H9 (cell line): ENCODE measurements around the gene SCN8A. TPM values are rescaled to one million over a fixed set of nuclear protein-coding genes. Genes with fewer than 3 reads are reported as not detected.

Experiments
- DNase-seq: peaks from one replicate; pipeline ENCODE4 v3.0.0-alpha.2; 2017
- H2AFZ ChIP-seq: one replicate; pipeline ENCODE4 v1.6.1; 2013; ENCODE audit warnings: mild to moderate bottlenecking, low read length, control low read depth, moderate library complexity
- H2AK5ac ChIP-seq: 2 replicates; pipeline ENCODE4 v1.6.1; 2013; ENCODE audit warnings: low read length, control low read depth, mixed read lengths; ENCODE audit not compliant: insufficient read length
- H2BK120ac ChIP-seq: one replicate; pipeline ENCODE4 v1.6.1; 2013; ENCODE audit warnings: low read depth, mild to moderate bottlenecking, low read length, control low read depth, inconsistent platforms; ENCODE audit not compliant: poor library complexity, severe bottlenecking
- H2BK12ac ChIP-seq: 2 replicates; pipeline ENCODE4 v1.6.1; 2013; ENCODE audit warnings: low read length, control low read depth, mixed read lengths, low read depth; ENCODE audit not compliant: insufficient read length
- H2BK15ac ChIP-seq: 2 replicates; pipeline ENCODE4 v1.6.1; 2013; ENCODE audit warnings: low read depth, low read length, control low read depth
- H2BK20ac ChIP-seq: one replicate; pipeline ENCODE4 v1.6.1; 2013; ENCODE audit warnings: low read depth, mild to moderate bottlenecking, low read length, control low read depth, inconsistent platforms; ENCODE audit not compliant: poor library complexity, severe bottlenecking
- H2BK5ac ChIP-seq: 2 replicates; pipeline ENCODE4 v1.6.1; 2013; ENCODE audit warnings: low read length, control low read depth, mixed read lengths; ENCODE audit not compliant: insufficient read length
- H3K14ac ChIP-seq: 2 replicates; pipeline ENCODE4 v1.6.1; 2013; ENCODE audit warnings: low read length, control low read depth; ENCODE audit not compliant: insufficient read depth
- H3K18ac ChIP-seq: 2 replicates; pipeline ENCODE4 v1.6.1; 2013; ENCODE audit warnings: low read depth, mild to moderate bottlenecking, mixed read lengths, low read length, control low read depth; ENCODE audit not compliant: insufficient read length
- H3K23ac ChIP-seq: 2 replicates; pipeline ENCODE4 v1.6.1; 2013; ENCODE audit warnings: low read length, control low read depth, mixed read lengths, low read depth; ENCODE audit not compliant: insufficient read length
- H3K23me2 ChIP-seq: 2 replicates; pipeline ENCODE4 v1.6.1; 2013; ENCODE audit warnings: low read depth, mild to moderate bottlenecking, mixed read lengths, low read length, control low read depth; ENCODE audit not compliant: insufficient read length, poor library complexity, severe bottlenecking
- H3K27ac ChIP-seq: 2 replicates; pipeline ENCODE4 v1.5.1; 2013; ENCODE audit warnings: low read length, control low read depth, mixed read lengths, low read depth; ENCODE audit not compliant: insufficient read length
- H3K27me3 ChIP-seq: 2 replicates; pipeline ENCODE4 v1.6.1; 2013; ENCODE audit warnings: low read length, control low read depth, inconsistent platforms; ENCODE audit not compliant: insufficient read depth
- H3K4ac ChIP-seq: 2 replicates; pipeline ENCODE4 v1.6.1; 2013; ENCODE audit warnings: low read depth, mild to moderate bottlenecking, control low read depth, inconsistent platforms, low read length, moderate library complexity
- H3K4me1 ChIP-seq: 2 replicates; pipeline ENCODE4 v1.6.1; 2013; ENCODE audit warnings: low read length, control low read depth, inconsistent platforms; ENCODE audit not compliant: insufficient read depth
- H3K4me2 ChIP-seq: 2 replicates; pipeline ENCODE4 v1.6.1; 2013; ENCODE audit warnings: low read length, control low read depth, mixed read lengths; ENCODE audit not compliant: insufficient read length, insufficient read depth
- H3K56ac ChIP-seq: 2 replicates; pipeline ENCODE4 v1.6.1; 2013; ENCODE audit warnings: low read depth, mild to moderate bottlenecking, mixed read lengths, low read length, control low read depth; ENCODE audit not compliant: insufficient read length
- H3K79me1 ChIP-seq: 2 replicates; pipeline ENCODE4 v1.6.1; 2013; ENCODE audit warnings: low read depth, mild to moderate bottlenecking, moderate library complexity, low read length, control low read depth, inconsistent platforms; ENCODE audit not compliant: insufficient read depth, poor library complexity, severe bottlenecking
- H3K79me2 ChIP-seq: 2 replicates; pipeline ENCODE4 v1.6.1; 2013; ENCODE audit warnings: low read length, control low read depth, inconsistent platforms; ENCODE audit not compliant: insufficient read depth
- H3K9ac ChIP-seq: 2 replicates; pipeline ENCODE4 v1.6.1; 2013; ENCODE audit warnings: low read length, control low read depth, mixed read lengths; ENCODE audit not compliant: insufficient read length; ENCODE audit errors: extremely low read depth
- H3K9me3 ChIP-seq: one replicate; pipeline ENCODE4 v1.6.1; 2013; ENCODE audit warnings: low read depth, low read length, inconsistent platforms; ENCODE audit not compliant: control insufficient read depth
- H3T11ph ChIP-seq: one replicate; pipeline ENCODE4 v1.6.1; 2013; ENCODE audit warnings: mild to moderate bottlenecking, low read length, control low read depth, inconsistent platforms
- H4K20me1 ChIP-seq: one replicate; pipeline ENCODE4 v1.6.1; 2013; ENCODE audit not compliant: control insufficient read depth, insufficient read length, insufficient read depth
- H4K5ac ChIP-seq: 2 replicates; pipeline ENCODE4 v1.6.1; 2013; ENCODE audit warnings: low read depth, mild to moderate bottlenecking, mixed read lengths, low read length, control low read depth; ENCODE audit not compliant: insufficient read length
- H4K8ac ChIP-seq: replicated peaks from 2 replicates; pipeline ENCODE4 v1.6.1; 2013; ENCODE audit warnings: low read length, control low read depth, mixed read lengths, low read depth; ENCODE audit not compliant: insufficient read length
- H4K91ac ChIP-seq: 2 replicates; pipeline ENCODE4 v1.6.1; 2013; ENCODE audit warnings: low read depth, mild to moderate bottlenecking, moderate library complexity, mixed read lengths, low read length, control low read depth; ENCODE audit not compliant: insufficient read length
- H3K27ac Mint-ChIP-seq, 3 experiments: 2 replicates in 2 of 3; 3 replicates in 1 of 3; pipeline ENCODE4 v1.8.0; 2020 to 2021; ENCODE audit warnings: mixed read lengths in 3 of 3, mild to moderate bottlenecking in 1 of 3, moderate library complexity in 1 of 3
- H3K27me3 Mint-ChIP-seq: 2 replicates; pipeline ENCODE4 v1.8.0; 2021; ENCODE audit warnings: low read depth, mild to moderate bottlenecking, moderate library complexity, mixed read lengths
- H3K36me3 Mint-ChIP-seq, 3 experiments: 2 replicates in 2 of 3; 3 replicates in 1 of 3; pipeline ENCODE4 v1.8.0; 2020 to 2021; ENCODE audit warnings: low read depth in 3 of 3, mixed read lengths in 3 of 3; ENCODE audit not compliant: insufficient read depth in 1 of 3
- H3K4me1 Mint-ChIP-seq, 2 experiments: 2 replicates each; pipeline ENCODE4 v1.8.0; 2020; ENCODE audit warnings: mixed read lengths in 2 of 2
- H3K4me3 Mint-ChIP-seq, 2 experiments: 2 replicates in 1 of 2; 3 replicates in 1 of 2; pipeline ENCODE4 v1.8.0; 2020 to 2021; ENCODE audit warnings: mild to moderate bottlenecking in 2 of 2, mixed read lengths in 2 of 2, moderate library complexity in 1 of 2
- H3K9me3 Mint-ChIP-seq, 2 experiments: 2 replicates in 1 of 2; 3 replicates in 1 of 2; pipeline ENCODE4 v1.8.0; 2020; ENCODE audit warnings: mild to moderate bottlenecking in 2 of 2, mixed read lengths in 2 of 2, moderate library complexity in 1 of 2
- WGBS: extraction: QIAGEN DNeasy Blood & Tissue Kit; methylation state at CpG from one replicate; pipeline ENCODE4 v1.1.7; 2013; ENCODE audit warnings: missing lambda C conversion rate, low lambda C conversion rate, mixed read lengths; ENCODE audit not compliant: insufficient read length; ENCODE audit errors: extremely low coverage; 5-methylcytosine and 5-hydroxymethylcytosine counted together
- total RNA-seq: library from RNA; stranded (reverse); gene quantifications from 2 replicates; pipeline ENCODE4 v1.2.1, GENCODE V29; 2021
- TF ChIP-seq, protein P1 (sequence below): fragments of 200-600 bp; sonication (generic); conservative IDR thresholded peaks from 3 replicates; pipeline ENCODE4 v1.8.0; 2021; ENCODE audit warnings: antibody characterized with exemption, mild to moderate bottlenecking

Gene SCN8A
- total RNA-seq, 1 experiment from 2014 or later = 15.2 TPM

DNA sequence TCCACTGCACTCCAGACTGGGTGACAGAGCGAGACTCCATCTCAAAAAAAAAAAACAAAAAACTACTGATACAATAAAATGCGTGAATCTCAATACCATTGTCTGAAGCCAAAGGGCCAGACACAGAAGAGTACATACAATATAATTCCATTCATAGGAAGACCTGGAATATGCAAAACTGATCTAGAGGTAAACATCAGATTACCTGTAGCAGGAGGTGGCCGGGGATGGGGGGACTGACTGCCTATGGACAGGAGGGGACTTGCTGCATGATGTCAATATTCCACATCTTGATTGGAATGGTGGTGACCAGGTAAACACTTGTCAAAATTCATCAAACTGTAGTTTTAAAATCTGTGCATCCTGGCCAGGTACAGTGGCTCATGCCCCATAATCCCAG, 270.0 kb downstream of the SCN8A start:
- Mint-ChIP-seq H3K9me3 (no peaks in the 10 kb centered on the region; a peak in 1 of 5 replicates), H3K4me3 (no peak overlapping the region), H3K4me1 (peaks cover 47 to 55% of the 10 kb centered on the region in 2 experiments), H3K27me3 (peaks cover 42% of the 10 kb centered on the region), H3K36me3 (no peaks in the 10 kb centered on the region), H3K27ac (no peak overlapping the region; a peak in 1 of 7 replicates)
- no peak overlapping the region for H3K4ac ChIP-seq
- no peaks in the 10 kb centered on the region for H4K20me1 ChIP-seq
- H3K79me2 ChIP-seq = no peaks in the 10 kb centered on the region
- H3K4me1 ChIP-seq = peaks cover 10% of the 10 kb centered on the region; the same call in 1 of the 2 replicates
- H2BK20ac ChIP-seq = no peak overlapping the region
- no peak overlapping the region for H2BK15ac ChIP-seq
- H4K91ac ChIP-seq = no peak overlapping the region
- H4K8ac ChIP-seq = no peak overlapping the region
- no peak overlapping the region for H3K9ac ChIP-seq
- H3K23ac ChIP-seq = no peak overlapping the region
- no CpG with 5 or more reads among the region's 3 CpGs for WGBS
- no peak overlapping the region for H3T11ph ChIP-seq
- H3K4me2 ChIP-seq = no peak overlapping the region
- no peak for DNase-seq
- H4K5ac ChIP-seq = no peak overlapping the region
- H2BK120ac ChIP-seq = no peak overlapping the region
- H2AFZ ChIP-seq = no peak overlapping the region
- no peak overlapping the region for H3K14ac ChIP-seq
- no peak overlapping the region for H2BK12ac ChIP-seq
- H3K23me2 ChIP-seq = peaks cover 16% of the 10 kb centered on the region
- H3K27me3 ChIP-seq = peaks cover 3% of the 10 kb centered on the region; the same call in 1 of the 2 replicates
- no peak overlapping the region for H3K27ac ChIP-seq
- H3K18ac ChIP-seq = no peak overlapping the region
- no peak overlapping the region for H2AK5ac ChIP-seq
- H3K9me3 ChIP-seq = no peaks in the 10 kb centered on the region
- H3K79me1 ChIP-seq = no peaks in the 10 kb centered on the region
- TF ChIP-seq, protein P1, sequence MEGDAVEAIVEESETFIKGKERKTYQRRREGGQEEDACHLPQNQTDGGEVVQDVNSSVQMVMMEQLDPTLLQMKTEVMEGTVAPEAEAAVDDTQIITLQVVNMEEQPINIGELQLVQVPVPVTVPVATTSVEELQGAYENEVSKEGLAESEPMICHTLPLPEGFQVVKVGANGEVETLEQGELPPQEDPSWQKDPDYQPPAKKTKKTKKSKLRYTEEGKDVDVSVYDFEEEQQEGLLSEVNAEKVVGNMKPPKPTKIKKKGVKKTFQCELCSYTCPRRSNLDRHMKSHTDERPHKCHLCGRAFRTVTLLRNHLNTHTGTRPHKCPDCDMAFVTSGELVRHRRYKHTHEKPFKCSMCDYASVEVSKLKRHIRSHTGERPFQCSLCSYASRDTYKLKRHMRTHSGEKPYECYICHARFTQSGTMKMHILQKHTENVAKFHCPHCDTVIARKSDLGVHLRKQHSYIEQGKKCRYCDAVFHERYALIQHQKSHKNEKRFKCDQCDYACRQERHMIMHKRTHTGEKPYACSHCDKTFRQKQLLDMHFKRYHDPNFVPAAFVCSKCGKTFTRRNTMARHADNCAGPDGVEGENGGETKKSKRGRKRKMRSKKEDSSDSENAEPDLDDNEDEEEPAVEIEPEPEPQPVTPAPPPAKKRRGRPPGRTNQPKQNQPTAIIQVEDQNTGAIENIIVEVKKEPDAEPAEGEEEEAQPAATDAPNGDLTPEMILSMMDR = no peak
- H2BK5ac ChIP-seq = no peak overlapping the region
- no peak overlapping the region for H3K56ac ChIP-seq

Other genes with a start within 250 kb of the SCN8A start
- gene CELA1, start 244.6 kb upstream of the SCN8A start, total RNA-seq = not detected in 2 replicates
- gene GALNT6, start 199.8 kb upstream of the SCN8A start, total RNA-seq = 9.8 and 11.0 TPM in 2 replicates
- 18.0 and 26.3 TPM in 2 replicates for gene SLC4A8, start 166.4 kb upstream of the SCN8A start, total RNA-seq